Stimulated activated CD4-positive, alpha-beta T cell treated with anti-CD3 and anti-CD28 coated beads, TNF-alpha, amount 100 ng/mL, for 48 hours (primary cell): ENCODE measurements around the gene USP35.

Experiments used
- DNase-seq, 3 donors: peaks; one replicate each; pipeline ENCODE4 v3.0.0-alpha.2; 2020; ENCODE audit warnings: low read depth in 3 of 3

USP35 gene

DNA sequence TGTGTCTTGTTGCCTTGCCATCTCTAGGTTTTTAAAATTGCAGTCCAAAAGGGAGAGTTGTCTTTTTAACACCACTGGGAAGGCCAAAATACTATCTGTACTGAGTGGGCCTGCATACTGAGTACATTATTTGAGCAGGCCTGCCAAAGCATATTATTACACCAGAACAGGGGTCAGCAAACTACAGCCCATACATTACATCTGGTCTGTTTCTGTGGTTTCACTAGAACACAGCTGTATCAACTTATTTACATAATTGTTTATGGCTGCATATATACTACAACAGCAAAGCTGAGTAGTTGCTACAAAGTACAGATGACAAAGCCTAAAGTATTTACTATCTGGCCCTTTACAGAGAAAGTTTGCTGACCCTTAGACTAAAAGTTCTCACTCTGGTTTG is 74.0 kb downstream of the USP35 start:
- DNase-seq = no peak
